ENCODE measurements around the gene CCDC47.

DNA sequence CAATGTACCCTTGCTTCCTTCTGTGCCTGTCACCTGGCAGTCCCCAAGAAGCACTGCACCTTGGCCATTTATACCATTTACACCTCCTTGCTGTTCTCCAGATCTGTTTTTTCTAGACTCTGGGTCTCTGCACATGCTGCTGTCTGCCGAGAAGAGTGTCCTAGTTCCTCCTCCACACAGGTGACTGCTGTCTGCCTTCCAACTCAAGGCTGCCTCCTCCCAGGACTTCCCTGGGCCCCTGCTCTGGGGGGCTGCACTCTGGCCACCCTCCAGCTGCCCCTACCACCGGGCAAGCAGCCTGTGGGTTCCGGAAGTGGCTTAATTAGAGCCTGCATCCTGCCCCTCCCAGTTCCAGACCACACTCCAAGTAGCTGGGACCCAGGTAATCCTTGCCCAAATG is 67.7 kb downstream of the CCDC47 start:
- TF ChIP-seq, protein P1, sequence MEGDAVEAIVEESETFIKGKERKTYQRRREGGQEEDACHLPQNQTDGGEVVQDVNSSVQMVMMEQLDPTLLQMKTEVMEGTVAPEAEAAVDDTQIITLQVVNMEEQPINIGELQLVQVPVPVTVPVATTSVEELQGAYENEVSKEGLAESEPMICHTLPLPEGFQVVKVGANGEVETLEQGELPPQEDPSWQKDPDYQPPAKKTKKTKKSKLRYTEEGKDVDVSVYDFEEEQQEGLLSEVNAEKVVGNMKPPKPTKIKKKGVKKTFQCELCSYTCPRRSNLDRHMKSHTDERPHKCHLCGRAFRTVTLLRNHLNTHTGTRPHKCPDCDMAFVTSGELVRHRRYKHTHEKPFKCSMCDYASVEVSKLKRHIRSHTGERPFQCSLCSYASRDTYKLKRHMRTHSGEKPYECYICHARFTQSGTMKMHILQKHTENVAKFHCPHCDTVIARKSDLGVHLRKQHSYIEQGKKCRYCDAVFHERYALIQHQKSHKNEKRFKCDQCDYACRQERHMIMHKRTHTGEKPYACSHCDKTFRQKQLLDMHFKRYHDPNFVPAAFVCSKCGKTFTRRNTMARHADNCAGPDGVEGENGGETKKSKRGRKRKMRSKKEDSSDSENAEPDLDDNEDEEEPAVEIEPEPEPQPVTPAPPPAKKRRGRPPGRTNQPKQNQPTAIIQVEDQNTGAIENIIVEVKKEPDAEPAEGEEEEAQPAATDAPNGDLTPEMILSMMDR (IDR thresholded peaks at IDR 0.05; ENCODE audit: insufficient read depth, low read length, poor library complexity, severe bottlenecking): no peak
- no peak for TF ChIP-seq EZH2phosphoT487 (conservative IDR thresholded peaks at IDR 0.05; ENCODE audit: low read length)
